HG02642 (cell line): ENCODE measurements around the gene MBD3L2.
"Not testable (repeated sequence)": the region's sequence is repeated elsewhere in the genome, so short reads cannot be mapped to it uniquely, and the experiment has no call there.

ENCODE experiments used
- ATAC-seq: cut with Tn5 transposase; IDR thresholded peaks from one replicate; pipeline ENCODE4 v1.9.1; 2021; ENCODE audit warnings: mild to moderate bottlenecking; ENCODE audit not compliant: unreplicated experiment, poor library complexity

MBD3L2 gene

GRCh38 chr19:7058576-7058975 is 9.5 kb downstream of the MBD3L2 start, which contains the start of gene MBD3L3:
Gene MBD3L3 (minus strand): TSS chr19:7058676. CDS start chr19:7058605, 71 bp downstream.
- ATAC-seq, result not testable (repeated sequence)

GRCh38 chr19:7059977-7060376 is 10.9 kb downstream of the MBD3L2 start:
- not testable (repeated sequence) for ATAC-seq

- ATAC-seq, result no peak
These were observed 14.2 kb downstream of the MBD3L2 start for GRCh38 chr19:7063339-7063738.

- no peak for ATAC-seq
These were observed 14.8 kb downstream of the MBD3L2 start for GRCh38 chr19:7063764-7064418.

- not testable (repeated sequence) for ATAC-seq
These were observed 18.0 kb downstream of the MBD3L2 start for GRCh38 chr19:7067122-7067521.

- no peak for ATAC-seq
These were observed 18.6 kb downstream of the MBD3L2 start for GRCh38 chr19:7067716-7068115.

- no peak for ATAC-seq
These were observed 19.5 kb downstream of the MBD3L2 start for GRCh38 chr19:7068599-7068998.

GRCh38 chr19:7069042-7069903 is 20.2 kb downstream of the MBD3L2 start, which contains the start of gene ZNF557:
Gene ZNF557 (plus strand): TSS chr19:7069703. CDS start chr19:7075075, 5,372 bp downstream.
- ATAC-seq, result peak; percentile 95

GRCh38 chr19:7069904-7070226 is 20.7 kb downstream of the MBD3L2 start:
- no peak for ATAC-seq

GRCh38 chr19:7072541-7072940 is 23.4 kb downstream of the MBD3L2 start:
- ATAC-seq, result no peak

- no peak for ATAC-seq
These were observed 25.7 kb downstream of the MBD3L2 start for GRCh38 chr19:7074705-7075282.

GRCh38 chr19:7076151-7076550 is 27.0 kb downstream of the MBD3L2 start:
- ATAC-seq, result no peak

GRCh38 chr19:7078008-7078407 is 28.9 kb downstream of the MBD3L2 start:
- no peak for ATAC-seq

- ATAC-seq, result no peak
These were observed 34.2 kb downstream of the MBD3L2 start for GRCh38 chr19:7083076-7083956.

- ATAC-seq, result no peak
These were observed 39.9 kb downstream of the MBD3L2 start for GRCh38 chr19:7088999-7089398.

- no peak for ATAC-seq
These were observed 49.0 kb downstream of the MBD3L2 start for GRCh38 chr19:7098096-7098495.

- ATAC-seq, result peak; percentile 88
These were observed 49.8 kb downstream of the MBD3L2 start for GRCh38 chr19:7098701-7099596.

GRCh38 chr19:7099597-7099921 is 50.4 kb downstream of the MBD3L2 start:
- ATAC-seq, result no peak
